GM23248 (cell line): ENCODE results near the gene SERPIND1. TPM values are rescaled to one million over a fixed set of nuclear protein-coding genes. Genes with fewer than 3 reads are reported as not detected.
"Not testable (repeated sequence)": the region's sequence is repeated elsewhere in the genome, so short reads cannot be mapped to it uniquely, and the experiment has no call there.

ENCODE experiments used
- DNase-seq: peaks from one replicate; pipeline ENCODE4 v3.0.0-alpha.2; 2015
- H2AFZ ChIP-seq: fragments of 200-600 bp; sonication (generic); 2 replicates; pipeline ENCODE4 v1.6.1; 2016; ENCODE audit warnings: antibody characterized with exemption
- H3F3A ChIP-seq: fragments of 200-600 bp; sonication (generic); 2 replicates; pipeline ENCODE4 v1.6.1; 2016; ENCODE audit warnings: mild to moderate bottlenecking, antibody characterized with exemption, mixed run types; ENCODE audit not compliant: insufficient read depth
- H3K27ac ChIP-seq: fragments of 200-600 bp; sonication (generic); 2 replicates; pipeline ENCODE4 v1.5.1; 2016; ENCODE audit warnings: mild to moderate bottlenecking
- H3K27me3 ChIP-seq: fragments of 200-600 bp; sonication (generic); replicated peaks from 2 replicates; pipeline ENCODE4 v1.6.1; 2016; ENCODE audit warnings: mild to moderate bottlenecking; ENCODE audit not compliant: insufficient read depth
- H3K36me3 ChIP-seq: fragments of 200-600 bp; sonication (generic); 2 replicates; pipeline ENCODE4 v1.6.1; 2016; ENCODE audit warnings: low read depth, mild to moderate bottlenecking
- H3K4me1 ChIP-seq: fragments of 200-600 bp; sonication (generic); 2 replicates; pipeline ENCODE4 v1.6.1; 2016; ENCODE audit warnings: mild to moderate bottlenecking; ENCODE audit not compliant: insufficient read depth
- H3K4me2 ChIP-seq: fragments of 200-600 bp; sonication (generic); one replicate; pipeline ENCODE4 v1.6.1; 2016; ENCODE audit warnings: mild to moderate bottlenecking; ENCODE audit not compliant: unreplicated experiment
- H3K4me3 ChIP-seq: fragments of 200-600 bp; sonication (generic); 2 replicates; pipeline ENCODE4 v1.5.1; 2016; ENCODE audit warnings: mild to moderate bottlenecking
- H3K79me2 ChIP-seq: fragments of 200-600 bp; sonication (generic); 2 replicates; pipeline ENCODE4 v1.6.1; 2016; ENCODE audit warnings: mild to moderate bottlenecking; ENCODE audit not compliant: insufficient read depth
- H3K9ac ChIP-seq: fragments of 200-600 bp; sonication (generic); 2 replicates; pipeline ENCODE4 v1.6.1; 2016; ENCODE audit warnings: mild to moderate bottlenecking
- H3K9me2 ChIP-seq: fragments of 200-600 bp; sonication (generic); 2 replicates; pipeline ENCODE4 v1.6.1; 2016; ENCODE audit warnings: mixed run types, mild to moderate bottlenecking, moderate library complexity; ENCODE audit not compliant: insufficient read depth
- H3K9me3 ChIP-seq: fragments of 200-600 bp; sonication (generic); one replicate; pipeline ENCODE4 v1.6.1; 2017; ENCODE audit warnings: low read depth
- H4K20me1 ChIP-seq: fragments of 200-600 bp; sonication (generic); 2 replicates; pipeline ENCODE4 v1.6.0; 2016; ENCODE audit not compliant: insufficient read depth
- EZH2 ChIP-seq: fragments of 200-600 bp; sonication (generic); IDR thresholded peaks from 2 replicates; pipeline ENCODE4 v1.6.1; 2018; ENCODE audit warnings: antibody characterized with exemption, mild to moderate bottlenecking; ENCODE audit not compliant: insufficient read depth, poor library complexity, severe bottlenecking
- EZH2phosphoT487 ChIP-seq: fragments of 200-600 bp; sonication (generic); IDR thresholded peaks from 2 replicates; pipeline ENCODE4 v1.6.1; 2018; ENCODE audit warnings: antibody characterized with exemption, moderate library complexity, mild to moderate bottlenecking, low read depth; ENCODE audit not compliant: insufficient read depth
- WGBS, 2 experiments: methylation state at CpG; one replicate each; pipeline ENCODE4 v1.1.6; 2015 to 2017; ENCODE audit warnings: low lambda C conversion rate in 2 of 2, low coverage in 1 of 2; ENCODE audit errors: missing lambda C conversion rate in 2 of 2; 5-methylcytosine and 5-hydroxymethylcytosine counted together
- in situ Hi-C: fragments of 300-500 bp; cut with MboI; formaldehyde crosslinking; loops from 2 replicates; pipeline ENCODE4 v1.15.0; 2020
- polyA plus RNA-seq: library from polyadenylated mRNA; unstranded; fragments of >200 nt; fragmentation: Nextera tagmentation; extraction: Ambion mirVana; gene quantifications from 2 replicates; pipeline ENCODE4 v1.2.1, GENCODE V29; 2016
- total RNA-seq: library from RNA; depleted of rRNA; stranded (reverse); fragments of >200 nt; shearing (Covaris generic); gene quantifications from 2 replicates; pipeline ENCODE4 v1.2.3, GENCODE V29; 2014

SERPIND1 gene
- total and polyA plus RNA-seq, 2 experiments from 2014 or later, result 0.26 TPM; not detected in 1

DNA sequence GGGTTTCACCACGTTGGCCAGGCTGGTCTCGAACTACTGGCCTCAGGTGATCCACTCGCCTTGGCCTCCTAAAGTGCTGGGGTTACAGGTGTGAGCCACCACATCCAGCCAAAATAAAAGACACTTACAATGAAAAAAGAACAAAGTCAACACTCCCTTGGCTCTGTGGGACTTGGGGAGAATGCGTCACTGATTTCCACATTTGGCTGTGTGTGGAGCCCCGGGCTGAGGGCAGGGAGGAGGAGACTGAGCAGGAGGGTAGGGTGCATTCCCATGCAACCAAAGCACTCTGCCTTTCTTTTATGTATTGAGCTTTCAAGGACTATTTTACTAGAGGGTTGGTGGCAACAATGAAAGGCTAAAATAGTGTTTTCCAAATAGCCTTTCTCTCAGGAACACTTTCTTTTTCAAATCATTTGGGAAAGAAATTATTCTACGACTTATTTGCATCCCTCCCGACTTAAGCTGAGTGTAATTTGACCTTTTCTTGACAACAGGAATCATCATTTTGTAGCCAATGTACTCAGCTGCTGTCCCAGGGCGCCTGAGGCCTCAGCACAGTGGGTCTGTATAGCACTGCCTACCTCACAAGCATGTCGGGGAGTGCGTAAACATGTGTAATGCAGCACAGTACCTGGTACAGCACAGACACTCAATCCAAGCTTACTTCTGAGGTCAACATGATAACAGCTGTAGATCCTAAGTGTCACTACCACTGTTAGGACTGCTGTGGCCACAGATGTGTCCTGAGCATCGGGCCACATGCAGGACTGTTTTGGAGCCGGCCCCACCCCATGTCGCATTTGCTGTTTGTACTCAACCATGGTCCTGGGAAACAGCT is 10.1 kb upstream of the SERPIND1 start:
- TF ChIP-seq EZH2phosphoT487, result no peak
- in situ Hi-C loops, result no loop called here

DNA sequence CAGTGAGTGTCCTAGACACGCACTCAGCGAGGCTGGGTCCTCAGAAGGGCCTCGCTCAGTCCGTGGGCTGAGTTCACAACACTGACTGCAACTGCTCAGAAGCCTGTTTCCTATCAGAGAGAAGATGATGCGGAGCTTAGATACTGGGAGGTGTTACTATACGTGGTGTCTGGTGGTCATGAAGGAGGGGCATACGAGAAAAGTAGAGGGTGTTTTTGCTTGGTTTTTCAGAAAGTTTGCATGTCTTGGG is 9.5 kb upstream of the SERPIND1 start:
- H3K4me1 ChIP-seq, result peaks cover 9% of the 10 kb centered on the region
- 86 to 87% methylated on average over 7 of the region's 7 CpGs for WGBS, 2 experiments
- no peak for TF ChIP-seq EZH2
- TF ChIP-seq EZH2phosphoT487, result no peak
- no peak overlapping the region for H3K4me3 ChIP-seq
- H3K27ac ChIP-seq, result no peak overlapping the region
- H3F3A ChIP-seq, result no peaks in the 10 kb centered on the region
- peaks cover 8% of the 10 kb centered on the region; the same call in 1 of the 2 replicates for H3K36me3 ChIP-seq
- H2AFZ ChIP-seq, result no peak overlapping the region
- no peaks in the 10 kb centered on the region for H3K9me3 ChIP-seq
- no peak overlapping the region for H3K9ac ChIP-seq
- H4K20me1 ChIP-seq, result no peaks in the 10 kb centered on the region
- H3K4me2 ChIP-seq, result no peak overlapping the region
- no peak for DNase-seq
- no peaks in the 10 kb centered on the region for H3K9me2 ChIP-seq
- in situ Hi-C loops, result no loop called here
- no peaks in the 10 kb centered on the region for H3K27me3 ChIP-seq
- H3K79me2 ChIP-seq, result no peaks in the 10 kb centered on the region

More for the DNA sequence above, 10.1 kb upstream of the SERPIND1 start:
- no peaks in the 10 kb centered on the region for H3K9me3 ChIP-seq
- H3K36me3 ChIP-seq, result peaks cover 8% of the 10 kb centered on the region; the same call in 1 of the 2 replicates
- H3K4me1 ChIP-seq, result peaks cover 9% of the 10 kb centered on the region
- H3K4me2 ChIP-seq, result no peak overlapping the region
- no peaks in the 10 kb centered on the region for H3K27me3 ChIP-seq
- no peaks in the 10 kb centered on the region for H3K9me2 ChIP-seq
- no peak overlapping the region for H2AFZ ChIP-seq
- WGBS, 2 experiments, result 80 to 83% methylated on average over 13 of the region's 13 CpGs
- H3K79me2 ChIP-seq, result no peaks in the 10 kb centered on the region
- H4K20me1 ChIP-seq, result no peaks in the 10 kb centered on the region
- DNase-seq, result no peak
- no peak overlapping the region for H3K27ac ChIP-seq
- H3K9ac ChIP-seq, result no peak overlapping the region
- no peak overlapping the region for H3K4me3 ChIP-seq
- no peaks in the 10 kb centered on the region for H3F3A ChIP-seq

DNA sequence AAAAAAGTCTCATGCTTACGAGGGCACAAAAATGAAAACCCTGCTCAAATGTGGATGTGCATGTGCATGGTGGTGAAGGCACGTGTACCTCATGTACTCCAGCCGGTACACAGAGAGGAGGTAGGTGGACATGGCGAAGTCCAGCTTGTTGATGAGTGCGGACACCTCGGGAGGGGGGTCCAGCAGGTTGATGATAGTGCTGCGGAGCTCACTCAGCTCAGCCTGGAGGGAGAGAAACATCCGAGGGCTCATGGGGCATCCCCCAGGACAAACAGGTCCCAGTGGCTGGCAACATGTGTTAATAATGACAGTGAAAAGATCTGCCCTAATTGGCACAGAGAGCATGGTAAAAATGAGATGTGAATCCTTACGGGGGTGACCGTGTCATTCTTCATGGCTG is 9.2 kb upstream of the SERPIND1 start:
- TF ChIP-seq EZH2phosphoT487, result no peak
- no peak for TF ChIP-seq EZH2
- no peak for DNase-seq
- Histone ChIP-seq H3K27me3 (no peaks in the 10 kb centered on the region), H4K20me1 (no peaks in the 10 kb centered on the region), H3K27ac (no peak overlapping the region), H2AFZ (no peak overlapping the region), H3K79me2 (no peaks in the 10 kb centered on the region), H3K9ac (no peak overlapping the region), H3F3A (no peaks in the 10 kb centered on the region), H3K4me2 (no peak overlapping the region), H3K4me3 (no peak overlapping the region), H3K36me3 (peaks cover 8% of the 10 kb centered on the region; the same call in 1 of the 2 replicates), H3K9me2 (no peaks in the 10 kb centered on the region), H3K4me1 (peaks cover 9% of the 10 kb centered on the region), H3K9me3 (no peaks in the 10 kb centered on the region)
- WGBS, 2 experiments, result 97 to 99% methylated on average over 10 of the region's 10 CpGs
- in situ Hi-C loops, result no loop called here

DNA sequence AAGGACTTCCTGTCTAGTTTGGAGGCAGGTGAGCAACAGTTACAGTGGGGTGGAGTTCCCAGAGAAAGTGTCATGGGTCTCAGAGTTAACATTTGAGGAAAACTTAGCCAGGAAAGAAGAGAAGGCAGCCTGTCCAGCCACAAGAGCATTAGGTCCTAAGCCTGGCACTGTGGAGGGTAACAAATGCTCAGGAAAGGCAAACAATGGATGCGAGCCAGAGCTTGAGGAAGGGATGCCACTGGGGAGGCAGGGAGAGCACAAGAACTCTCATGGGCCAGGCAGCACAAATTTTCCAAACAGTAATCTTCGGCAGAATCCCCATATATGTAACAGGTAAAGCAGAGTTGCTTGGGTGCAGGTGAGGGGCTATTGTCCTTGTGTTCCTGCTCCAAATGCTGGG is 8.0 kb upstream of the SERPIND1 start:
- no peaks in the 10 kb centered on the region for H3K79me2 ChIP-seq
- no peak overlapping the region for H2AFZ ChIP-seq
- 98 to 100% methylated on average over 2 of the region's 2 CpGs for WGBS, 2 experiments
- in situ Hi-C loops, result no loop called here
- H4K20me1 ChIP-seq, result no peaks in the 10 kb centered on the region
- no peaks in the 10 kb centered on the region for H3F3A ChIP-seq
- H3K9me3 ChIP-seq, result no peaks in the 10 kb centered on the region
- no peak overlapping the region for H3K27ac ChIP-seq
- no peak overlapping the region for H3K9ac ChIP-seq
- no peak overlapping the region for H3K4me3 ChIP-seq
- no peak overlapping the region for H3K4me2 ChIP-seq
- H3K4me1 ChIP-seq, result peaks cover 9% of the 10 kb centered on the region
- H3K27me3 ChIP-seq, result no peaks in the 10 kb centered on the region
- H3K36me3 ChIP-seq, result peaks cover 8% of the 10 kb centered on the region; the same call in 1 of the 2 replicates
- DNase-seq, result no peak
- no peak for TF ChIP-seq EZH2
- TF ChIP-seq EZH2phosphoT487, result no peak
- H3K9me2 ChIP-seq, result no peaks in the 10 kb centered on the region

DNA sequence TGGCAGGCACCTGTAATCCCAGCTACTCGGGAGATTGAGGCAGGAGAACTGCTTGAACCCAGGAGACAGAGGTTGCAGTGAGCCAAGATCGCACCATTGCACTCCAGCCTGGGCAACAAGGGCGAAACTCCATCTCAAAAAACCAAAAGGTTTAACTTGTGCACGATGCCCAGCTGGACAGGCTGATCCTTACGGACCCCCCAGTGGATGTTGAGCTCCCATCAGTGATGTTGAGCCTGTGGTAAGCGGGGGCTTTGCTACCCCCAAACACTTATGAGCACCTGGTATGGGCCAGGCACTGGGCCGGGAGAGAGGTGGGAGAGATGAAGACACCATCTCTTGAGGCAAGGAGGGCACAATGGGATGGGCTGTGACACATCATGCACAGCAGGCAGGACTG is 7.4 kb upstream of the SERPIND1 start:
- Histone ChIP-seq H4K20me1 (no peaks in the 10 kb centered on the region), H3K27ac (no peak overlapping the region), H2AFZ (no peak overlapping the region), H3K4me1 (peaks cover 6% of the 10 kb centered on the region), H3K9ac (no peak overlapping the region), H3K9me2 (no peaks in the 10 kb centered on the region), H3K27me3 (no peaks in the 10 kb centered on the region), H3F3A (no peaks in the 10 kb centered on the region), H3K4me3 (no peak overlapping the region), H3K36me3 (peaks cover 8% of the 10 kb centered on the region; the same call in 1 of the 2 replicates), H3K9me3 (no peaks in the 10 kb centered on the region), H3K4me2 (no peak overlapping the region), H3K79me2 (no peaks in the 10 kb centered on the region)
- TF ChIP-seq EZH2, result no peak
- no peak for TF ChIP-seq EZH2phosphoT487
- 95 to 96% methylated on average over 6 to 7 of the region's 7 CpGs for WGBS, 2 experiments
- in situ Hi-C loops, result no loop called here
- DNase-seq, result no peak

DNA sequence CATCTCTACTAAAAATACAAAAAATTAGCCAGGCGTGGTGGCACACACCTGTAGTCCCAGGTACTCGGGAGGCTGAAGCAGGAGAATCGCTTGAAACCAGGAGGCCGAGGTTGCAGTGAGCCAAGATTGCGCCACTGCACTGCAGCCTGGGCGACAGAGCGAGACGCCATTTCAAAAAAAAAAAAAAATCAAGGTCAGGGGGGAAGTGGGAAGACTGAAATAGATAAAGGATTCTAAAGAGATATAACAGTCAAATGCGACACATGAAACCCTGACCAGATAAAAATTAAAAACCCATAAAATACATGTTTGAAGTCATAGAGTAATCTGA is 4.5 kb upstream of the SERPIND1 start:
- H2AFZ ChIP-seq, H3K9me3 ChIP-seq, DNase-seq, H3K27ac ChIP-seq, H3K9me2 ChIP-seq, in situ Hi-C loops, H3K4me2 ChIP-seq, H3K4me3 ChIP-seq, H3K27me3 ChIP-seq, H3K36me3 ChIP-seq, H3K79me2 ChIP-seq, H4K20me1 ChIP-seq, H3F3A ChIP-seq, H3K9ac ChIP-seq, H3K4me1 ChIP-seq: not testable (repeated sequence)
- WGBS, 2 experiments, result 88 to 95% methylated on average over 8 to 9 of the region's 9 CpGs
